HepG2 (cell line): ENCODE results near the gene PSMC3IP. TPM values are rescaled to one million over a fixed set of nuclear protein-coding genes. Genes with fewer than 3 reads are reported as not detected.
A peak's percentile ranks its signal among the peaks of the same experiment; 100 is the strongest.

Source experiments
- AGO1 ChIP-seq: fragments of 200-400 bp; formaldehyde crosslinking; IDR thresholded peaks from 2 replicates; pipeline ENCODE4 v1.6.1; 2017; ENCODE audit warnings: mild to moderate bottlenecking, low read depth, low read length, moderate library complexity; ENCODE audit not compliant: poor library complexity, severe bottlenecking
- GPBP1L1 ChIP-seq: sonication (generic); formaldehyde crosslinking; IDR thresholded peaks from 2 replicates; pipeline ENCODE4 v1.5.0; 2020; ENCODE audit warnings: mild to moderate bottlenecking, missing genetic modification reagents
- HNF1A ChIP-seq, 2 experiments: sonication (generic) in 1 of 2; formaldehyde crosslinking in 1 of 2; IDR thresholded peaks; 2 replicates each; pipeline versions ENCODE4 v1.4.0 to v1.6.1; 2016 to 2020; ENCODE audit warnings: borderline replicate concordance in 1 of 2, low read depth in 1 of 2, mild to moderate bottlenecking in 1 of 2, missing genetic modification reagents in 1 of 2
- KDM5B ChIP-seq: sonication (generic); formaldehyde crosslinking; IDR thresholded peaks from 2 replicates; pipeline ENCODE4 v1.4.0; 2020; ENCODE audit warnings: missing genetic modification reagents, mild to moderate bottlenecking, borderline replicate concordance
- KLF15 ChIP-seq: sonication (generic); formaldehyde crosslinking; IDR thresholded peaks from 2 replicates; pipeline ENCODE4 v1.8.1; 2023; ENCODE audit warnings: borderline replicate concordance, mild to moderate bottlenecking, inconsistent platforms, missing genetic modification reagents, mixed read lengths
- NR1H2 ChIP-seq: sonication (generic); formaldehyde crosslinking; IDR thresholded peaks from 2 replicates; pipeline ENCODE4 v1.8.1; 2022; ENCODE audit warnings: low read depth, missing genetic modification reagents, borderline replicate concordance
- SUZ12 ChIP-seq: fragments of 150-350 bp; IDR thresholded peaks from 2 replicates; pipeline ENCODE4 v1.6.1; 2014; ENCODE audit warnings: low read depth, low read length
- TAF15 ChIP-seq: fragments of 200-400 bp; formaldehyde crosslinking; IDR thresholded peaks from one replicate; pipeline ENCODE4 v1.6.1; 2018; ENCODE audit warnings: mild to moderate bottlenecking, low read depth, low read length; ENCODE audit not compliant: poor library complexity, severe bottlenecking
- TGIF2 ChIP-seq: IDR thresholded peaks from 2 replicates; pipeline ENCODE4 v1.6.1; 2016; ENCODE audit warnings: control low read depth, missing compliant biosample characterization
- TOPORS ChIP-seq: sonication (generic); formaldehyde crosslinking; IDR thresholded peaks from 2 replicates; pipeline ENCODE4 v1.8.0; 2023; ENCODE audit warnings: mild to moderate bottlenecking, missing genetic modification reagents
- ZBTB46 ChIP-seq: sonication (generic); formaldehyde crosslinking; IDR thresholded peaks from 2 replicates; pipeline ENCODE4 v1.4.0; 2020; ENCODE audit warnings: mild to moderate bottlenecking, missing genetic modification reagents, borderline replicate concordance
- ZNF263 ChIP-seq: sonication (generic); formaldehyde crosslinking; IDR thresholded peaks from 2 replicates; pipeline ENCODE4 v1.4.0; 2020; ENCODE audit warnings: missing genetic modification reagents
- ZNF431 ChIP-seq: sonication (generic); formaldehyde crosslinking; IDR thresholded peaks from 2 replicates; pipeline ENCODE4 v1.9.0; 2022; ENCODE audit warnings: missing genetic modification reagents, low read depth, mild to moderate bottlenecking, borderline replicate concordance
- ZNF460 ChIP-seq: sonication (generic); formaldehyde crosslinking; IDR thresholded peaks from 2 replicates; pipeline ENCODE4 v1.5.1; 2020; ENCODE audit warnings: missing genetic modification reagents, mild to moderate bottlenecking, borderline replicate concordance
- ZNF530 ChIP-seq: sonication (generic); formaldehyde crosslinking; IDR thresholded peaks from 2 replicates; pipeline ENCODE4 v1.5.0; 2020; ENCODE audit warnings: low read depth, mild to moderate bottlenecking, missing genetic modification reagents
- ZNF569 ChIP-seq: sonication (generic); formaldehyde crosslinking; IDR thresholded peaks from 2 replicates; pipeline ENCODE4 v1.5.0; 2020; ENCODE audit warnings: mild to moderate bottlenecking, missing genetic modification reagents, moderate library complexity, borderline replicate concordance
- ZNF674 ChIP-seq: sonication (generic); formaldehyde crosslinking; IDR thresholded peaks from 2 replicates; pipeline ENCODE4 v1.5.0; 2020; ENCODE audit warnings: low read depth, mild to moderate bottlenecking, missing genetic modification reagents
- polyA plus RNA-seq, 8 experiments: library from polyadenylated mRNA; depleted of rRNA in 3 of 8; stranded (reverse) in 7 of 8; unstranded in 1 of 8; fragments of >200 nt; fragmentation: Illumina TruSeq in 4 of 8; extraction: Trizol in 4 of 8; gene quantifications; 2 replicates each; pipeline versions ENCODE4 v1.2.1 to v1.2.3, GENCODE V29; 2011 to 2016; ENCODE audit warnings: low read depth in 4 of 8, missing spikeins in 1 of 8, mixed read lengths in 1 of 8; ENCODE audit not compliant: insufficient read depth in 1 of 8
- total RNA-seq, 5 experiments: library from RNA; depleted of rRNA; stranded (reverse); fragments of >200 nt; fragmentation: Illumina TruSeq; extraction: Trizol; gene quantifications; 2 replicates each; pipeline ENCODE4 v1.2.3, GENCODE V29; 2016; ENCODE audit warnings: low read depth in 1 of 5

The PSMC3IP gene
- total and polyA plus RNA-seq, 2 of the 13 experiments (the other 11 are each of a cell fraction or from before 2014, with no cell fraction given) = 6.5 to 22.4 TPM

- no peak for TF ChIP-seq HNF1A (IDR thresholded peaks at IDR 0.05; ENCODE audit: low read depth)
- TF ChIP-seq HNF1A (CRISPR knock-in tag; IDR thresholded peaks at IDR 0.05; ENCODE audit: borderline replicate concordance) = no peak
- no peak for TF ChIP-seq SUZ12
- no peak for TF ChIP-seq ZBTB46 (CRISPR knock-in tag)
- TF ChIP-seq TAF15 = no peak
- no peak for TF ChIP-seq AGO1
- TF ChIP-seq NR1H2 (CRISPR knock-in tag) = no peak
- TF ChIP-seq ZNF674 (CRISPR knock-in tag) = no peak
- no peak for TF ChIP-seq GPBP1L1
- TF ChIP-seq ZNF263 (CRISPR knock-in tag) = peak; percentile 6; the same call in 1 of the 2 replicates
- TF ChIP-seq ZNF569 (CRISPR knock-in tag) = no peak
- no peak; the same call in 1 of the 2 replicates for TF ChIP-seq TOPORS
- TF ChIP-seq TGIF2 (CRISPR knock-in tag) = no peak
- no peak for TF ChIP-seq KDM5B (CRISPR knock-in tag)
- peak; percentile 99 for TF ChIP-seq ZNF460
- TF ChIP-seq ZNF530 (CRISPR knock-in tag) = no peak
- TF ChIP-seq KLF15 (CRISPR knock-in tag) = 0 out of 2 replicates have a peak, but pooled peaks have one; percentile 10
- TF ChIP-seq ZNF431 = no peak
Measured at GRCh38 chr17:42531455-42532354, 45.8 kb downstream of the PSMC3IP start (continued).
